AG04450 (cell line): Measurements from ENCODE around the gene PHLDA1. TPM values are rescaled to one million over a fixed set of nuclear protein-coding genes. Genes with fewer than 3 reads are reported as not detected.

Source experiments
- CTCF ChIA-PET: fragments of 300-600, 350-600 bp; formaldehyde crosslinking; extraction: SDS; loops from one replicate; lab custom pipeline; 2022; ENCODE audit warnings: antibody characterized with exemption, inconsistent platforms; lab: Charles Lee
- POLR2A ChIA-PET: fragments of 350-600 bp; formaldehyde crosslinking; extraction: SDS; loops from one replicate; lab custom pipeline; 2021; ENCODE audit warnings: antibody characterized with exemption, inconsistent platforms; lab: Yijun Ruan, JAX
- DNase-seq: peaks from one replicate; pipeline ENCODE4 v3.0.0-alpha.2; 2011; ENCODE audit warnings: low read depth, low spot score
- H3K27ac ChIP-seq: one replicate; pipeline ENCODE4 v1.5.1; 2012; ENCODE audit warnings: low read depth, low read length, control low read depth
- H3K27me3 ChIP-seq: one replicate; pipeline ENCODE4 v1.6.0; 2012; ENCODE audit warnings: low read length; ENCODE audit not compliant: control insufficient read depth, insufficient read depth
- H3K4me3 ChIP-seq: 2 replicates; pipeline ENCODE4 v1.5.1; 2011; ENCODE audit warnings: mild to moderate bottlenecking, low read depth, low read length, control low read depth
- H3K9me3 ChIP-seq: 2 replicates; pipeline ENCODE4 v1.5.1; 2012; ENCODE audit warnings: low read length; ENCODE audit not compliant: control insufficient read depth, insufficient read depth
- CTCF ChIP-seq: IDR thresholded peaks from 2 replicates; pipeline ENCODE4 v1.5.1; 2011; ENCODE audit warnings: low read depth, low read length, control low read depth, inconsistent platforms
- polyA plus RNA-seq: library from polyadenylated mRNA; depleted of rRNA; stranded (reverse); fragments of >200 nt; gene quantifications from 2 replicates; pipeline ENCODE4 v1.2.3, GENCODE V29; 2011

The PHLDA1 gene
- polyA plus RNA-seq, 1 experiment: 99.5 TPM

GRCh38 chr12:76035045-76035444 is 3.5 kb upstream of the PHLDA1 start:
- no peak for TF ChIP-seq CTCF
- no peak for DNase-seq
- POLR2A ChIA-PET: interaction anchor here (0.7 kb wide), 2 partner anchors 285 to 535 kb away, joined by 3 to 4 read pairs; no protein-coding TSS in a partner anchor

DNA sequence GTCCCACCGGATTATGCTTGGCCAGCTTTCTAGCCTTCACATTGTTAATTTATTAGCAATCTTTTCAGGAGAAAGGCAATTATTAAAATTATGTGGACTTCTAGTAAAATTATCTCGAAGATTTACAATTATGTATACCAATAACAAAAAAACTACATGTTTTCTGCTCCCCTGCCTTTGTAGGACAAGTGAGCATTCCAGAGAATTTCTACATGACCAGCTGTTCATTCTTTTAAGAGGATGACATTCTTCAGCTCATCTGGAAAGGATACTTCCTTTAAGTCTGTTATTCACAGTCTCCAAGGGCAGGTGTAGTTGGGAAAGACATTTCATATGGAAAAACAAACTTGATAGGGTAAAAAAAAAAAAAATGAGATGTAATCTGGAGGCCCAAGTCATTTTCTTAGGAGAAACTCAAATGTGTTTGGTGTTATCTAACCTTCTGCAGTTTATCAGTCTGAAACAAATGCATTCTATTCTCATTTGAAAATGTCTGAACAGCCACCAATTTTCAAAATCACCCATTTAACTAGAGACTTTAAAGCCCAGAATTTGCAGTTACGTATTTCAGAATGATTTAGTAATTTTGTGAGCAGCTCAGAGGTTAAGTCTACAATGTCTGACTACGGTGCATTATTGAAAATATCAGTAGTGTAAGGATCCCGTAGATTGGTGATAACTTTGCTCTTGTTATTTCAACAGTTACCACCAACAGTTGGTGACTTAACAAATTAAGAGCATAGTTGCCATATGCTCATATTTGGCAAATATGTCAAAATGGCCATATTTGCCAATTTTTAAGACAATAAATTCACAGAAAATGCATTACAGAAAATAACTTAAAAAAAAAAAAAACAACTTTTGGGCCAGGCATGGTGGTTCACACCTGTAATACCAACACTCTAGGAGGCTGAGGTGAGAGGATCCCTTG is 1.8 kb upstream of the PHLDA1 start:
- H3K9me3 ChIP-seq: no peaks in the 10 kb centered on the region; the same call in 1 of the 2 replicates
- no peak for TF ChIP-seq CTCF
- ChIA-PET POLR2A (interaction anchor here (0.6 to 3.1 kb wide), 9 partner anchors 18 to 544 kb away, joined by 3 to 26 read pairs (median 3); partner anchors contain the start of gene OSBPL8), CTCF (interaction anchor here (0.8 to 2.1 kb wide), 3 partner anchors 506 to 699 kb away, joined by 3 to 8 read pairs (median 6); partner anchors contain the start of gene GLIPR1L1)
- no peaks in the 10 kb centered on the region for H3K27me3 ChIP-seq
- H3K4me3 ChIP-seq: peak overlapping the region; percentile 98
- DNase-seq: no peak
- peak overlapping the region; percentile 99 for H3K27ac ChIP-seq

More at GRCh38 chr12:76035045-76035444, 3.5 kb upstream of the PHLDA1 start:
- CTCF ChIA-PET: interaction anchor here (2.1 kb wide), 1 partner anchor 508 kb away, joined by 8 read pairs; no protein-coding TSS in a partner anchor
- Histone ChIP-seq H3K9me3 (no peaks in the 10 kb centered on the region; the same call in 1 of the 2 replicates), H3K27ac (no peak overlapping the region), H3K27me3 (no peaks in the 10 kb centered on the region), H3K4me3 (no peak overlapping the region)

- Histone ChIP-seq H3K4me3 (peak overlapping the region; percentile 98), H3K27ac (peak overlapping the region; percentile 99), H3K9me3 (no peaks in the 10 kb centered on the region; the same call in 1 of the 2 replicates), H3K27me3 (no peaks in the 10 kb centered on the region)
- no peak for TF ChIP-seq CTCF
- CTCF ChIA-PET: interaction anchor here (0.7 to 1.3 kb wide), 5 partner anchors 207 to 698 kb away, joined by 3 to 6 read pairs (median 3); partner anchors contain the start of gene GLIPR1L1
- POLR2A ChIA-PET: interaction anchor here (0.6 to 3.1 kb wide), 36 partner anchors 11 to 554 kb away, joined by 3 to 26 read pairs (median 5); partner anchors contain the start of genes BBS10, GLIPR1, KRR1 and NAP1L1
- DNase-seq: no peak
These were observed 736 bp upstream of the PHLDA1 start for GRCh38 chr12:76032043-76032981.

GRCh38 chr12:76031081-76031413 is 529 bp downstream of the PHLDA1 start:
- DNase-seq: no peak
- TF ChIP-seq CTCF: no peak
- peak overlapping the region; percentile 96 for H3K27ac ChIP-seq
- ChIA-PET CTCF (interaction anchor here (1.2 to 2.0 kb wide), 3 partner anchors 206 to 546 kb away, joined by 3 to 9 read pairs (median 3); no protein-coding TSS in a partner anchor), POLR2A (interaction anchor here (0.5 to 3.1 kb wide), 32 partner anchors 10 to 556 kb away, joined by 3 to 26 read pairs (median 6); partner anchors contain the start of genes BBS10, KRR1 and NAP1L1)
- no peaks in the 10 kb centered on the region for H3K27me3 ChIP-seq
- H3K9me3 ChIP-seq: no peaks in the 10 kb centered on the region; the same call in 1 of the 2 replicates
- H3K4me3 ChIP-seq: peak overlapping the region; percentile 98
